GM12878 (cell line): ENCODE measurements around the gene GAL. TPM values are rescaled to one million over a fixed set of nuclear protein-coding genes. Genes with fewer than 3 reads are reported as not detected.

ENCODE experiments used
- ATAC-seq: fragments of 200-7000 bp; cut with Tn5 transposase; 3 replicates; pipeline ENCODE4 v1.9.1; 2020; ENCODE audit warnings: mild to moderate bottlenecking, moderate library complexity
- BruUV-seq: library from RNA; stranded (reverse); fragments of 400-500 nt; replicated peaks from 2 replicates; lab custom pipeline; 2021; lab: Mats Ljungman, UMichigan
- CTCF ChIA-PET: fragments of 300-600 bp; sonication (Branson Sonifier 250); formaldehyde crosslinking; extraction: SDS; loops from one replicate; lab custom pipeline; 2021; ENCODE audit warnings: inconsistent platforms; lab: Yijun Ruan, JAX
- POLR2A ChIA-PET: fragments of 350-600 bp; formaldehyde crosslinking; extraction: SDS; loops from one replicate; lab custom pipeline; 2021; ENCODE audit warnings: inconsistent platforms; lab: Charles Lee
- RAD21 ChIA-PET: fragments of 300-600 bp; sonication (Branson Sonifier 250); formaldehyde crosslinking; loops from one replicate; lab custom pipeline; 2023; ENCODE audit warnings: antibody characterized with exemption; ENCODE audit not compliant: unreplicated experiment; lab: Charles Lee
- SMC1A ChIA-PET: fragments of 300-600 bp; sonication (Branson Sonifier 250); formaldehyde crosslinking; loops from one replicate; lab custom pipeline; 2023; ENCODE audit not compliant: unreplicated experiment, uncharacterized antibody; lab: Charles Lee
- DNase-seq: peaks from one replicate; pipeline ENCODE4 v3.0.0-alpha.2; 2011; ENCODE audit warnings: low read depth, low spot score
- FAIRE-seq: peaks from 3 replicates; lab custom pipeline; 2011; peaks lifted over from hg19 to GRCh38; lab: Jason Lieb, UNC
- H2AFZ ChIP-seq: 2 replicates; pipeline ENCODE4 v1.6.0; 2011; ENCODE audit warnings: low read depth, low read length, control low read depth; ENCODE audit not compliant: control insufficient read depth
- H3K27ac ChIP-seq: 2 replicates; pipeline ENCODE4 v1.5.1; 2011; ENCODE audit warnings: control low read depth; ENCODE audit not compliant: control insufficient read depth, insufficient read depth
- H3K27me3 ChIP-seq, 2 experiments: replicated peaks in 1 of 2; 2 replicates each; pipeline versions ENCODE4 v1.6.0 to v1.6.1; 2011; ENCODE audit warnings: low read length in 1 of 2; ENCODE audit not compliant: control insufficient read depth in 2 of 2, insufficient read depth in 2 of 2
- H3K36me3 ChIP-seq, 2 experiments: 2 replicates each; pipeline ENCODE4 v1.5.1; 2011; ENCODE audit warnings: low read length in 1 of 2; ENCODE audit not compliant: control insufficient read depth in 2 of 2, insufficient read depth in 2 of 2
- H3K4me1 ChIP-seq: 2 replicates; pipeline ENCODE4 v1.6.1; 2011; ENCODE audit warnings: mild to moderate bottlenecking, low read length, moderate library complexity, mixed read lengths; ENCODE audit not compliant: control insufficient read depth, insufficient read depth
- H3K4me2 ChIP-seq: 2 replicates; pipeline ENCODE4 v1.6.0; 2011; ENCODE audit warnings: control low read depth; ENCODE audit not compliant: control insufficient read depth, insufficient read depth
- H3K4me3 ChIP-seq: fragments of 200-600 bp; sonication (generic); 2 replicates; pipeline ENCODE4 v1.5.1; 2016
- H3K79me2 ChIP-seq: 2 replicates; pipeline ENCODE4 v1.6.0; 2011; ENCODE audit warnings: low read length; ENCODE audit not compliant: control insufficient read depth, insufficient read depth
- H3K9ac ChIP-seq: 2 replicates; pipeline ENCODE4 v1.8.0; 2011; ENCODE audit warnings: low read length, control low read depth, mixed read lengths; ENCODE audit not compliant: control insufficient read depth, insufficient read depth
- H3K9me3 ChIP-seq: replicated peaks from 3 replicates; pipeline ENCODE4 v1.5.1; 2011; ENCODE audit warnings: mild to moderate bottlenecking, low read length; ENCODE audit not compliant: control insufficient read depth, insufficient read depth
- H4K20me1 ChIP-seq: 2 replicates; pipeline ENCODE4 v1.6.0; 2011; ENCODE audit not compliant: control insufficient read depth, insufficient read depth
- BMI1 ChIP-seq: fragments of 450-650 bp; IDR thresholded peaks from 2 replicates; pipeline ENCODE4 v1.6.1; 2016; ENCODE audit warnings: mild to moderate bottlenecking, moderate library complexity, borderline replicate concordance
- ELK1 ChIP-seq: IDR thresholded peaks from 2 replicates; pipeline ENCODE4 v1.6.1; 2012; ENCODE audit warnings: low read depth, low read length, improper control_type of control experiment
- FOXK2 ChIP-seq: fragments of 450-650 bp; IDR thresholded peaks from 2 replicates; pipeline ENCODE4 v1.6.1; 2017; ENCODE audit warnings: mild to moderate bottlenecking, moderate library complexity
- KDM1A ChIP-seq: fragments of 200-600 bp; sonication (generic); IDR thresholded peaks from 2 replicates; pipeline ENCODE4 v1.6.1; 2016; ENCODE audit warnings: borderline replicate concordance
- NFIC ChIP-seq: IDR thresholded peaks from 2 replicates; pipeline ENCODE4 v1.6.1; 2012; ENCODE audit warnings: low read depth, mild to moderate bottlenecking, inconsistent platforms, low read length, moderate library complexity
- PAX8 ChIP-seq: fragments of 450-650 bp; IDR thresholded peaks from 2 replicates; pipeline ENCODE4 v1.6.1; 2017; ENCODE audit warnings: mild to moderate bottlenecking, moderate library complexity
- RAD21 ChIP-seq: IDR thresholded peaks from 2 replicates; pipeline ENCODE4 v1.6.1; 2011; ENCODE audit warnings: mild to moderate bottlenecking, low read depth, low read length, moderate library complexity; ENCODE audit not compliant: insufficient read depth
- SRF ChIP-seq, 2 experiments: IDR thresholded peaks; 2 replicates each; pipeline ENCODE4 v1.6.1; 2011; ENCODE audit warnings: low read depth in 2 of 2, low read length in 2 of 2, mild to moderate bottlenecking in 1 of 2, moderate library complexity in 1 of 2
- TCF7 ChIP-seq: IDR thresholded peaks from 2 replicates; pipeline ENCODE4 v1.6.1; 2014; ENCODE audit warnings: antibody characterized with exemption, borderline replicate concordance
- WGBS: methylation state at CpG from one replicate; pipeline ENCODE4 v1.1.6; 2016; ENCODE audit warnings: low lambda C conversion rate; ENCODE audit not compliant: insufficient replicate concordance, insufficient coverage; ENCODE audit errors: missing lambda C conversion rate; 5-methylcytosine and 5-hydroxymethylcytosine counted together
- in situ Hi-C: fragments of 300-500 bp; cut with MboI; formaldehyde crosslinking; loops from 9 replicates; pipeline ENCODE4 v1.14.3; 2018; ENCODE audit warnings: mixed read lengths
- intact Hi-C: fragments of 100-400 bp; cut with micrococcal nuclease; formaldehyde crosslinking; loops from one replicate; pipeline ENCODE4 v1.14.2; 2022; ENCODE audit not compliant: unreplicated experiment
- polyA plus RNA-seq, 11 experiments: library from polyadenylated mRNA; depleted of rRNA in 4 of 11; unstranded in 6 of 11; stranded (reverse) in 5 of 11; fragments of >200 nt; fragmentation: Nextera tagmentation in 4 of 11; fragmentation: Illumina TruSeq in 1 of 11; extraction: Ambion mirVana in 4 of 11; extraction: Trizol in 1 of 11; gene quantifications; 1 replicate in 1 of 11; 2 replicates in 10 of 11; pipeline versions ENCODE4 v1.2.1 to v1.2.3, GENCODE V29; 2011 to 2016; ENCODE audit warnings: inconsistent platforms in 2 of 11, missing spikeins in 2 of 11, low read depth in 1 of 11
- total RNA-seq, 4 experiments: library from RNA; depleted of rRNA in 3 of 4; stranded (reverse); fragments of >200 nt in 3 of 4; fragmentation: Illumina TruSeq in 1 of 4; extraction: Trizol in 1 of 4; gene quantifications; 2 replicates each; pipeline versions ENCODE4 v1.2.1 to v1.2.3, GENCODE V29; 2013 to 2021

The GAL gene
- total and polyA plus RNA-seq, 10 of the 15 experiments (the other 5 are each of a cell fraction or from before 2014, with no cell fraction given) = 0.35 TPM; not detected in 9

DNA sequence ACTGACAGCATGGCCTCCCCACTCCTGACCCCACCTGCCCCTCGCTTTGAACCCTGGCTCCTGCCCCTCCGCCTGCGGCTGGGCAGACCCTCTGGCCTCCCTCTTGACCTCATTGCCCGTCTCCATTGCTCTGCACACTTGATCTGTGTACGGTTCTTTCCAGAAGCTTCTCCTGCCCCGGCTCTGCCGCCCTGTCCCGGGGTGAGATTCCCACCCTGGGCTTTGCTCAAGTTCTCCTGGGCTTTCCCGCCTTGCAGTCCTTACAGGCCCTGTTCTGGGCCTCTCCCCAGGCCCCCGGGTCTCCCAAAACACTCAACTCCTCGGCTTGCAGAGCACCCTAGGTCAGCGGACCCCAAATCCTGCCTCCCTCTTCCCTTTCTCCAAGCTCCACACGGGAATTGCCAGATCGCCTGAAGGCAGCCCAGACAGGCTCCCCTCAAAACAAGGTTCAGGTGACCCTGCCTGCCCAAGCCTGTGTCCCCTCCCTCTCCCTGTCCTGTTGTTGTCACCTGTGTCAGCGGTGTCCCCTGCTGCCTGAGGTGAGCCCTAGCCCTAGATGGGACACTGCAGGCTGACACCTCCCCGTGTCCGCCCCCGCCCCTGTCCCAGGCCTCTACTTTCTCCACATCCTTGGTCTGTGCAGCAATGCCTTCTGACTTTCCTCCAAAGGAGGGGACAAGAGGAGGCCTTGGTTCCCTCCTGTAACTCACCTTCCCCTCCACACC, 1.5 kb downstream of the GAL start:
- H2AFZ ChIP-seq = no peak overlapping the region
- intact Hi-C loops (no loop called here), in situ Hi-C loops (no loop called here)
- no peak for DNase-seq
- ChIA-PET POLR2A (interaction anchor here (0.6 kb wide), 1 partner anchor 20 kb away, joined by 7 read pairs; no protein-coding TSS in a partner anchor), RAD21 (no interaction called here), SMC1A (no interaction called here), CTCF (no interaction called here)
- peaks cover 11 to 24% of the 10 kb centered on the region in 2 experiments for H3K27me3 ChIP-seq
- no peaks in the 10 kb centered on the region for H3K36me3 ChIP-seq
- H3K4me2 ChIP-seq = no peak overlapping the region
- FAIRE-seq = no peak
- H3K79me2 ChIP-seq = no peaks in the 10 kb centered on the region
- TF ChIP-seq PAX8 (no peak), ELK1 (no peak), BMI1 (no peak), TCF7 (no peak), NFIC (no peak), KDM1A (no peak), FOXK2 (no peak), SRF (IDR thresholded peaks at IDR 0.05; ENCODE audit: low read depth in 2 of 2, low read length in 2 of 2) (no peak), RAD21 (no peak)
- 51% methylated on average over 18 of the region's 18 CpGs for WGBS
- no peak overlapping the region for H3K9ac ChIP-seq
- no peak for ATAC-seq
- H3K27ac ChIP-seq = no peak overlapping the region
- BruUV-seq = no TSS peak
- H3K9me3 ChIP-seq = no peaks in the 10 kb centered on the region
- H3K4me1 ChIP-seq = no peaks in the 10 kb centered on the region
- no peak overlapping the region for H3K4me3 ChIP-seq
- no peaks in the 10 kb centered on the region for H4K20me1 ChIP-seq
